Measurements from ENCODE around the gene NDUFC2.

GRCh38 chr11:78023426-78023825 is 56.2 kb downstream of the NDUFC2 start:
- TF ChIP-seq CTCF (IDR thresholded peaks at IDR 0.05), result no peak
- no peak for TF ChIP-seq POLR2A (IDR thresholded peaks at IDR 0.05)
